PC-9 (cell line): ENCODE measurements around the gene TCP11. TPM values are rescaled to one million over a fixed set of nuclear protein-coding genes. Genes with fewer than 3 reads are reported as not detected.

Experiments used
- BruUV-seq: library from RNA; stranded (reverse); fragments of 400-500 nt; replicated peaks from 2 replicates; lab custom pipeline; 2021; lab: Mats Ljungman, UMichigan
- CTCF ChIA-PET: fragments of 300-600 bp; sonication (Branson Sonifier 250); formaldehyde crosslinking; loops from one replicate; lab custom pipeline; 2022; ENCODE audit warnings: antibody characterized with exemption; lab: Charles Lee
- POLR2A ChIA-PET: fragments of 300-600 bp; sonication (Branson Sonifier 250); formaldehyde crosslinking; loops from one replicate; lab custom pipeline; 2022; ENCODE audit warnings: antibody characterized with exemption; ENCODE audit not compliant: unreplicated experiment; lab: Charles Lee
- DNase-seq, 2 experiments: peaks; one replicate each; pipeline versions ENCODE4 v3.0.0 to v3.0.0-alpha.2; 2015 to 2022; ENCODE audit warnings: mixed read lengths in 1 of 2
- H2AFZ ChIP-seq: fragments of 200-600 bp; sonication (generic); 2 replicates; pipeline ENCODE4 v1.8.1; 2017; ENCODE audit warnings: antibody characterized with exemption
- H3F3A ChIP-seq: fragments of 200-600 bp; sonication (generic); 2 replicates; pipeline ENCODE4 v1.8.1; 2017; ENCODE audit warnings: antibody characterized with exemption, mild to moderate bottlenecking, low read depth; ENCODE audit not compliant: insufficient read depth
- H3K27ac ChIP-seq: fragments of 200-600 bp; sonication (generic); 2 replicates; pipeline ENCODE4 v1.6.1; 2016; ENCODE audit warnings: mixed run types
- H3K27me3 ChIP-seq: fragments of 200-600 bp; sonication (generic); 2 replicates; pipeline ENCODE4 v1.6.1; 2016; ENCODE audit warnings: low read depth, mixed run types; ENCODE audit not compliant: insufficient read depth
- H3K36me3 ChIP-seq: fragments of 200-600 bp; sonication (generic); 2 replicates; pipeline ENCODE4 v1.6.1; 2016; ENCODE audit warnings: low read depth, mixed run types
- H3K4me1 ChIP-seq: fragments of 200-600 bp; sonication (generic); replicated peaks from 2 replicates; pipeline ENCODE4 v1.6.1; 2016; ENCODE audit warnings: mixed run types; ENCODE audit not compliant: insufficient read depth
- H3K4me2 ChIP-seq: fragments of 200-600 bp; sonication (generic); 2 replicates; pipeline ENCODE4 v1.6.1; 2017; ENCODE audit warnings: mixed run types
- H3K4me3 ChIP-seq: fragments of 200-600 bp; sonication (generic); 2 replicates; pipeline ENCODE4 v1.6.1; 2016; ENCODE audit warnings: mixed run types
- H3K79me2 ChIP-seq: fragments of 200-600 bp; sonication (generic); 2 replicates; pipeline ENCODE4 v1.6.1; 2017; ENCODE audit warnings: low read depth, mixed run types
- H3K9me2 ChIP-seq: fragments of 200-600 bp; sonication (generic); 2 replicates; pipeline ENCODE4 v1.8.1; 2017; ENCODE audit warnings: mild to moderate bottlenecking; ENCODE audit not compliant: insufficient read depth
- H3K9me3 ChIP-seq: fragments of 200-600 bp; sonication (generic); 2 replicates; pipeline ENCODE4 v1.8.1; 2016; ENCODE audit warnings: low read depth; ENCODE audit not compliant: insufficient read depth
- H4K20me1 ChIP-seq: fragments of 200-600 bp; sonication (generic); 2 replicates; pipeline ENCODE4 v1.8.1; 2017; ENCODE audit not compliant: insufficient read depth
- EZH2 ChIP-seq: fragments of 200-600 bp; sonication (generic); IDR thresholded peaks from 2 replicates; pipeline ENCODE4 v1.8.0; 2017; ENCODE audit warnings: antibody characterized with exemption, low read depth
- intact Hi-C: fragments of 100-400 bp; cut with micrococcal nuclease; formaldehyde crosslinking; loops from one replicate; pipeline ENCODE4 v1.10.0; 2022; ENCODE audit not compliant: unreplicated experiment
- total RNA-seq: library from RNA; stranded (reverse); gene quantifications from 2 replicates; pipeline ENCODE4 v1.2.3, GENCODE V29; 2021
- TF ChIP-seq, protein P1 (sequence below): fragments of 200-600 bp; sonication (generic); conservative IDR thresholded peaks from 2 replicates; pipeline ENCODE4 v1.6.1; 2017; ENCODE audit warnings: mixed run types, antibody characterized with exemption, mild to moderate bottlenecking, moderate library complexity

TCP11 gene
- total RNA-seq, 1 experiment from 2014 or later, result not detected

DNA sequence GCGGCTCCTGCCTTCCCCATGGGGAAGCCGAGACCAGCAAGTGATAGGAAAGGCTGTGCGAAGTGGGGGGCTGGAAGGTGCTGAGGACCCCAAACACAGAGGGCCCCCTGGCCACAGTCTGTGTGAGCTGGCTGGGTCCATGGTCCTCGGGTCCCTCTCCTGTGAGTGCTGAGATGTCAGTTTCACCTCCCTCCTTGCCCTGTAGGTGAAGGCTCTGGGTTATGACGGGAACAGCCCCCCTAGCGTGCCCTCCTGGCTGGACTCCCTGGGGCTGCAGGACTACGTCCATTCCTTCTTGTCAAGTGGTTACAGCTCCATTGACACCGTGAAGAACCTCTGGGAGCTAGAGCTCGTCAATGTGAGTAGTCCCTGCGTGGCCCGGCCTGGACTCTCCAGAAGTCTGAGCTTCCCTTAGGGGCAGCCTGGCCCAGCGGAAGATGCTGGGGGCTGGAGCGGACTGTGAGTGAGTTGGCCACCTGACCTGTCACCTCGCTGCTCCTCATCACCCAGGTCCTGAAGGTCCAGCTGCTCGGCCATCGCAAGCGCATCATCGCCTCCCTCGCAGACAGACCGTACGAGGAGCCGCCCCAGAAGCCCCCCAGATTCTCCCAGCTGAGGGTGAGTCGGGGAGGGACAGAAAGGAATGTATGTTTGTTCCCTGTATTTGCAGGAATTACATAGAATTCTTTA, 61.7 kb downstream of the TCP11 start:
- H4K20me1 ChIP-seq, result no peaks in the 10 kb centered on the region
- no peak overlapping the region for H2AFZ ChIP-seq
- ChIA-PET CTCF (no interaction called here), POLR2A (no interaction called here)
- H3F3A ChIP-seq, result no peaks in the 10 kb centered on the region
- no peak overlapping the region for H3K4me2 ChIP-seq
- intact Hi-C loops, result no loop called here
- BruUV-seq, result no TSS peak
- H3K27ac ChIP-seq, result no peak overlapping the region
- no peaks in the 10 kb centered on the region for H3K27me3 ChIP-seq
- TF ChIP-seq, protein P1, sequence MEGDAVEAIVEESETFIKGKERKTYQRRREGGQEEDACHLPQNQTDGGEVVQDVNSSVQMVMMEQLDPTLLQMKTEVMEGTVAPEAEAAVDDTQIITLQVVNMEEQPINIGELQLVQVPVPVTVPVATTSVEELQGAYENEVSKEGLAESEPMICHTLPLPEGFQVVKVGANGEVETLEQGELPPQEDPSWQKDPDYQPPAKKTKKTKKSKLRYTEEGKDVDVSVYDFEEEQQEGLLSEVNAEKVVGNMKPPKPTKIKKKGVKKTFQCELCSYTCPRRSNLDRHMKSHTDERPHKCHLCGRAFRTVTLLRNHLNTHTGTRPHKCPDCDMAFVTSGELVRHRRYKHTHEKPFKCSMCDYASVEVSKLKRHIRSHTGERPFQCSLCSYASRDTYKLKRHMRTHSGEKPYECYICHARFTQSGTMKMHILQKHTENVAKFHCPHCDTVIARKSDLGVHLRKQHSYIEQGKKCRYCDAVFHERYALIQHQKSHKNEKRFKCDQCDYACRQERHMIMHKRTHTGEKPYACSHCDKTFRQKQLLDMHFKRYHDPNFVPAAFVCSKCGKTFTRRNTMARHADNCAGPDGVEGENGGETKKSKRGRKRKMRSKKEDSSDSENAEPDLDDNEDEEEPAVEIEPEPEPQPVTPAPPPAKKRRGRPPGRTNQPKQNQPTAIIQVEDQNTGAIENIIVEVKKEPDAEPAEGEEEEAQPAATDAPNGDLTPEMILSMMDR, result no peak
- TF ChIP-seq EZH2, result no peak
- no peaks in the 10 kb centered on the region for H3K4me1 ChIP-seq
- no peaks in the 10 kb centered on the region for H3K79me2 ChIP-seq
- no peaks in the 10 kb centered on the region for H3K36me3 ChIP-seq
- H3K9me2 ChIP-seq, result no peaks in the 10 kb centered on the region
- no peaks in the 10 kb centered on the region for H3K9me3 ChIP-seq
- no peak overlapping the region for H3K4me3 ChIP-seq
- DNase-seq, result no peak

DNA sequence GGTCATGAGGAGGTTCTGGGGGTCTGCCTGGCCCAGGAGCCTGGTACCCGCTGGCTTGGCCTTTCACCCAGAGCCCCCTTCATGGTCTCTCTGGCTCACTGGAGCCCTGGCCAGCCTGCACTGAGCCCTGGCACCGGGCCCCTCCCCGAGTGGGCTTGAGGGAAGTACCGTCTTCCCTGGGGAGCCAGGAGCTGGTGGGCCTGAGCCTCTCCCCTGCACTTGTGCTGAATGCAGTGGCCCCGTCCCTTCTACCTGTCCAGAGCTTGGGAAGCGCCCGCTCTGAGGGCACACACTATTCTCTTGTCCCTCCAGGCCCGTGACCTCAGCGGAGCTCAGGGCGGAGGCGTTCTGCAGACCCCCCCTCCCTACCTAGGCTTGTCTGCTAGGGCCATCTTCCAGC, 62.2 kb downstream of the TCP11 start:
- no peaks in the 10 kb centered on the region for H3K4me1 ChIP-seq
- H3K27me3 ChIP-seq, result no peaks in the 10 kb centered on the region
- no peak for DNase-seq
- no peak overlapping the region for H2AFZ ChIP-seq
- intact Hi-C loops, result no loop called here
- H3K9me2 ChIP-seq, result no peaks in the 10 kb centered on the region
- no peak overlapping the region for H3K4me2 ChIP-seq
- H3K4me3 ChIP-seq, result no peak overlapping the region
- no peaks in the 10 kb centered on the region for H3F3A ChIP-seq
- no peak for TF ChIP-seq EZH2
- TF ChIP-seq, protein P1, result no peak
- BruUV-seq, result no TSS peak
- H3K9me3 ChIP-seq, result no peaks in the 10 kb centered on the region
- ChIA-PET POLR2A (no interaction called here), CTCF (no interaction called here)
- no peak overlapping the region for H3K27ac ChIP-seq
- no peaks in the 10 kb centered on the region for H3K36me3 ChIP-seq
- H3K79me2 ChIP-seq, result no peaks in the 10 kb centered on the region
- no peaks in the 10 kb centered on the region for H4K20me1 ChIP-seq

DNA sequence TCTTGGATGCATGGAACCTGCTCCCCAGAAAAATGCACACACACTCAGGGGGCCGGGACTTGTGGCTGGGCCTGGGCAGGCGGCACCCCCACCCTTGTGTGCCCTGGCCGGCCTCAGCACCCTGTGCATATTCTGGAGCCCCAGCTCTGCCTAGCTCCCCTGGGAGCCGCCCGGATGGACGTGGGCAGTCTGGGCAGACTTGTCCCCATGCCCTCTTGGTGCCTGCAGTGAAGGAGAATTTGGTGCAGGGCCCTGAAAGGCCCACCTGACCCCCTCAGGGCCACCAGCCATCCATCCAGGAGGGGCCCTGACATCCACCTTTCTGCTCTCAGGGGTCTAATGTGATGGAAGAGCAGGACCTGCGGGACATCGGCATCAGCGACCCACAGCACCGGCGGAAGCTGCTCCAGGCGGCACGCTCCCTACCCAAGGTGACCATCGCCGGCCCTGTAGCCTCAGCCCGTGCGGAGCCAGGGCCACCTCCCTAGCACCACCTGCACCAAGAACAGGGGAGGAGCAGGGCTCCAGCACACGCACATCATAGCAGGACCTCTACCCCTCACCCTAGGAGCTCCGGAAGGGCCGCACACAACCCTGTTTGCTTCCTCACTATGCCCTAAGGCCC, 62.8 kb downstream of the TCP11 start:
- intact Hi-C loops, result no loop called here
- no peaks in the 10 kb centered on the region for H3F3A ChIP-seq
- no peak overlapping the region for H3K27ac ChIP-seq
- TF ChIP-seq, protein P1, result no peak
- H3K9me2 ChIP-seq, result no peaks in the 10 kb centered on the region
- DNase-seq, result no peak
- no peak overlapping the region for H2AFZ ChIP-seq
- ChIA-PET POLR2A (no interaction called here), CTCF (no interaction called here)
- no TSS peak for BruUV-seq
- H3K79me2 ChIP-seq, result no peaks in the 10 kb centered on the region
- no peaks in the 10 kb centered on the region for H3K27me3 ChIP-seq
- no peaks in the 10 kb centered on the region for H3K36me3 ChIP-seq
- no peak overlapping the region for H3K4me3 ChIP-seq
- H3K4me1 ChIP-seq, result no peaks in the 10 kb centered on the region
- no peaks in the 10 kb centered on the region for H3K9me3 ChIP-seq
- no peak overlapping the region for H3K4me2 ChIP-seq
- H4K20me1 ChIP-seq, result no peaks in the 10 kb centered on the region
